ENCODE data around the gene TMEM184B. TPM values are rescaled to one million over a fixed set of nuclear protein-coding genes. Genes with fewer than 3 reads are reported as not detected.

Gene TMEM184B
- 33.1 to 49.3 TPM (median 43.6 TPM) in 5 replicates for total RNA-seq (2022; extraction: Qiagen RNA extraction; ENCODE audit: low read depth)

DNA sequence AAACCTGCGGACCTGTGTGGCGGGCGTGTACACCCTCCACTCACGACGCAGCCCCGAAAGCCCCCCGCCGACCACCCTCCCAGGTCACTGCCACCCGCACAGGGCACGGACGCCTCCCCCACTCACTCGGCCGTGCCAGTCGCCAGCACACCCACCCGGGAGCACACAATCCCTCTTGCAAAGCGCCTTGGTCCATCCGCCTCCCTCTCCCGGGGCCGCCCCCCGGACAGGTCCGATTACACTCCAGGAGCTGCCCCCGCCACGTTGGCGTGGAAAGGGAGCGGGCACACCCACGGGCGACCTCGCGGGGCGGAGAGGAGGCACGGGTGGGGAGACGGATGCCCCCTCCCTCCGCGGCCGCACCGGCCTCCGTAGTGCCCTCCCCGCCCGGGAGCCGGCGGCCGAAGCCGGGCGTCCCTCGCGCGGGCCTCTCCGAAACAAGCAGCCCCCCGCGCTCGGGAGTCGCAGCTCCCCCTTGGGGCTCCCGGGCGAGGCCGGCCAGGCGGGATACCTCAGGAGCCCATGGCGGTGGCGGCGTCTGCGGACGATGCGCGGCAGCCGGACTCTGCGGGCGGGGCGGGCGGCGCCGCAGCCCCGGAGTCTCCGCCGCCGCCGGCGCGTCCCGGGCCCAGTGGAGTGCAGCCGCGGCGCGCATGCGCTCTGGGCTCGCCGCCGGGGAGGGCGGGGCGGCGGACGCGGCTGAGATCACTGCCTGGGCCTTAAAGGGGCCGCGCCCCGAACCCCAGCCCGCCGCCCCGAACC, at the start of gene TMEM184B:
Gene TMEM184B (minus strand): TSS at position 638 of the 762 bp plus-strand sequence. CDS start 25,049 bp downstream, outside the sequence.

DNA sequence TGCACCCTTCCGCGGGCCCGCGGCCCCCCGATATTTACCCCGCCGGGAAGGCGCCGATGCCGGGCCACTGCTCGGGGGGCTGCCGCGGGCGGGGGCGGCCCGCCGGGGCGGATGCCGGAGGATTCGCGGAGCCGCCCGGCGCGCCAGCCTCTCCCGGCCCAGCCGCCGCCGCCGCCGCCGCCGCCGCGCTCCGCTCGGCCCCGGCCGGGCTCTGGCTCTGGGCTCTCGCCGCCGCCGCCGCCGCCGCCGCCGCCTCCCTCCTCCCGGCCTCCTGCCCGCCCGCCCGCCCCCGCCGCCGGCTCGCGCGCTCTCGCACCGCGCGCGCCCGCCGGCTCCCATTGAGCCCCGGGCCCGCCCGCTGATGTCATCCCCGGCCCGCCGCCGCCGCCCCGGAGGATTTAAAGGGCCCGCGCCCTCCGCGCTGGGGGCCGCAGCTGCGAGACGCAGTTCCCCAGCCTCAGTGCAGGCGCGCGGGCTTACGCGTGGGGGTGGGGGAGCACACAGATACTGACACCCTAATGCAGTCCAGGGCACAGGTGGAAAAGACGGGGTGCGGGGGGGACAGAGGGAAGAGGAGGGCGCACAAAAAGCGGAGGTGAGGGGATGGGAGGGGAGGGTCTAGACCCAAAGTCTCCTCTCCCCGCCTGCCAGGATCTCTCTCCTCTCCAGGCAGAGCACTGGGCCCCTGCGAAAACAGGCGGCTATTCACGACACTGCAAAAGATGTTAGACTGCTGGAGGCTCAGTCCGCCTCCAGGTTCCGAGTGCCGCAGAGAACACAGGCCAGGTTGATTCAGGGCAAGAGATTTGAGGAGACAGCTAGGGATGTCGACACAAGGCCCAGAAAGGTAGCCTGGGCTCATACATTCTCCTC, 44.5 kb upstream of the TMEM184B start, which contains the start of gene CSNK1E:
Gene CSNK1E (minus strand): TSS at position 312 of the 873 bp plus-strand sequence. CDS start 3,276 bp downstream, outside the sequence.

DNA sequence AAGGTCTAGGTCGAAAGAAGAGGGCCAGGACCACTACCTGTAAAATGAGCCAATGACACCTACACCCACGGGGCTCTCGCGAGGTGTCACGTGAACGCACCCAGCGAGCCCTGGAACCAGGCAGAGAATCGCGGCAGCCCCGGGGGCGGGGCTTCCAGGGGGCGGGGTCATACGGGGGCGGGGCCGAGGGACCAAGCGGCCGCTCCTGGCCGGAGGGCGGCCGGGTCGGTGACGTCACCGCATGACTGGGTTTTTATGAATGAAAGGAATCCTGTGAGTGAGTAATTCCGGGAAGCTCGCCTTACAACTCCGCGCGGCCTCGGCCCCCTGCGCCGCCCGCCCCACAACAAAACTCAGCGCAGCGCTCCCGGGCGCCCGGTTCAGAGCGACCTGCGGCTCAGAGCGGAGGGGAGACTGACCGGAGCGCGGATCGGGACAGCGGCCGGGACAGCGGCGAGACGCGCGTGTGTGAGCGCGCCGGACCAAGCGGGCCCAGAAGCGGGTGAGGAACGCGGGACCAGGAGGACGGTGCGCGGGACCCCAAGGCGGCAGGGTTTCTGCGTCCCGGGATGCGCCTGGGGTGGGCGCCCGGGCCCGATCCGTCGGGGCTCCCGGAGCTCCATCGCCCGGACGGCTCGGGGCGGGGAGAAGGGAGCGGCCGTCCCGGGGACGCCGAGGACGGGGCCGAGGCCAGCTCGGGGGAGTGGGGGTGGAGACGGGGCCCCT, 70.9 kb downstream of the TMEM184B start, which contains the start of gene MAFF:
Gene MAFF (plus strand): TSS at position 284 of the 726 bp plus-strand sequence. CDS start 11,860 bp downstream, outside the sequence.

DNA sequence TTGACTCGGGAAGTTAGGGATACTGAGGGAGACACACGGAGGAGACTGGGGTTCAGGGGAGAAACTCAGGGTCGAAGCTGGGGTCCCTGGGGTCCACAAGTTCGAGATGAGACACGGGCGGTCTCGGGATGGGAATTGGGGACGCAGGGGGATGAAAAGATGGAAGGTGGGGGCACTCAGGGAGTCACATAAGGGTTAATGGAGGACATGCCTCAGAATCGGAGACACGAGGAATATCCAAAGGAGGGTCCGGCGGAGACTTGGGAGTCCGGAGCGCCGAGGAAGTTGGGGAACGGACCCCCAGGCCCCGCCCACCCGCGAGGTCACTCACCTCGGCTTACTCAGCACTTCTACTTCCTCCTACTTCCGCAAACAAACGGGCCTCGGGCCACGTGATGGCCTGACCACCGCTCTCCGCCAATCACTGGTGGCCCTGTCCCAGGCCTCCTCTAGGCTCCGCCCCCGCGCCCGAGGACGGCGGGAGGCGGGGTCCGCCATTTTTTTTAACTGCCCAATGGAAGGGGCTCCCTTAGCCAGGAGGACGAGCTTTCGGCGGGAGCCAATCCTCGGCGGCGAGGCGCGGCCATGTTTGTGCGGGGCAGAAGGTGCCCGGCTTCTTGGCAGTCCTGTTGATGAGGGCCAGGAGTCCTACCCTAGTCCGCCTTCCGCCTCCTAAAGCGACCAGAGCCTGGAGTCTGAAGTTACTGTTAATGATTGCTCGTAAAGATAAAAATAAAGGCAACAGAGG, 91.2 kb downstream of the TMEM184B start, which contains the start of gene PLA2G6:
Gene PLA2G6 (minus strand): TSS at position 378 of the 748 bp plus-strand sequence. CDS start 12,404 bp downstream, outside the sequence.

Other genes with a start within 250 kb of the TMEM184B start
- 7.8 to 12.1 TPM (median 12.0 TPM) in 5 replicates for gene PICK1, start 215.6 kb downstream of the TMEM184B start, total RNA-seq (2022; extraction: Qiagen RNA extraction; ENCODE audit: low read depth)
- gene SLC16A8, start 188.8 kb downstream of the TMEM184B start, total RNA-seq (2022; extraction: Qiagen RNA extraction; ENCODE audit: low read depth) = not detected in 5 replicates
- gene BAIAP2L2, start 162.3 kb downstream of the TMEM184B start, total RNA-seq (2022; extraction: Qiagen RNA extraction; ENCODE audit: low read depth) = 3.2 to 4.9 TPM (median 4.4 TPM) in 5 replicates
- gene PLA2G6, start 91.2 kb downstream of the TMEM184B start, total RNA-seq (2022; extraction: Qiagen RNA extraction; ENCODE audit: low read depth) = 2.4 to 3.7 TPM (median 2.8 TPM) in 5 replicates
- 13.7 to 18.9 TPM (median 15.8 TPM) in 5 replicates for gene MAFF, start 71.0 kb downstream of the TMEM184B start, total RNA-seq (2022; extraction: Qiagen RNA extraction; ENCODE audit: low read depth)
- 81.1 to 103 TPM (median 94.0 TPM) in 5 replicates for gene CSNK1E, start 44.4 kb upstream of the TMEM184B start, total RNA-seq (2022; extraction: Qiagen RNA extraction; ENCODE audit: low read depth)
- gene KCNJ4, start 182.2 kb upstream of the TMEM184B start, total RNA-seq (2022; extraction: Qiagen RNA extraction; ENCODE audit: low read depth) = 0.09 to 0.16 TPM (median 0.13 TPM) in 5 replicates
- 18.6 to 19.9 TPM (median 19.6 TPM) in 5 replicates for gene KDELR3, start 195.1 kb upstream of the TMEM184B start, total RNA-seq (2022; extraction: Qiagen RNA extraction; ENCODE audit: low read depth)
- 70.5 to 93.1 TPM (median 89.9 TPM) in 5 replicates for gene DDX17, start 233.3 kb upstream of the TMEM184B start, total RNA-seq (2022; extraction: Qiagen RNA extraction; ENCODE audit: low read depth)